NCI-H2081 treated with DMSO at 0.1 percent for 48 hours (cell line): ENCODE data around the gene PPP1R12B.
"Not testable (repeated sequence)": the region's sequence is repeated elsewhere in the genome, so short reads cannot be mapped to it uniquely, and the experiment has no call there.

Experiments
- DNase-seq: peaks from one replicate; lab custom pipeline; 2025; lab: John Stamatoyannopoulos, UW

Gene PPP1R12B

GRCh38 chr1:202585590-202585933, 237.1 kb downstream of the PPP1R12B start:
- DNase-seq = no peak

- no peak for DNase-seq
These were observed 237.7 kb downstream of the PPP1R12B start for GRCh38 chr1:202586018-202586821.

- no peak for DNase-seq
These were observed 238.4 kb downstream of the PPP1R12B start for GRCh38 chr1:202586871-202587270.

- DNase-seq = no peak
These were observed 239.5 kb downstream of the PPP1R12B start for GRCh38 chr1:202587859-202588485.

GRCh38 chr1:202588503-202589189, 240.1 kb downstream of the PPP1R12B start:
- DNase-seq = no peak

- DNase-seq = no peak
These were observed 240.9 kb downstream of the PPP1R12B start for GRCh38 chr1:202589190-202589930.

- no peak for DNase-seq
These were observed 241.6 kb downstream of the PPP1R12B start for GRCh38 chr1:202590126-202590525.

- DNase-seq = no peak
These were observed 242.5 kb downstream of the PPP1R12B start for GRCh38 chr1:202590975-202591411.

GRCh38 chr1:202591515-202591914, 243.0 kb downstream of the PPP1R12B start:
- DNase-seq = no peak

- no peak for DNase-seq
These were observed 243.6 kb downstream of the PPP1R12B start for GRCh38 chr1:202592146-202592545.

GRCh38 chr1:202593845-202594244, 245.3 kb downstream of the PPP1R12B start:
- no peak for DNase-seq

GRCh38 chr1:202596638-202597037, 248.1 kb downstream of the PPP1R12B start:
- DNase-seq = no peak

GRCh38 chr1:202597090-202597761, 248.7 kb downstream of the PPP1R12B start:
- DNase-seq = no peak

GRCh38 chr1:202599669-202600431, 251.4 kb downstream of the PPP1R12B start:
- DNase-seq = no peak

GRCh38 chr1:202600432-202601041, 252.0 kb downstream of the PPP1R12B start:
- no peak for DNase-seq

- DNase-seq = no peak
These were observed 254.9 kb downstream of the PPP1R12B start for GRCh38 chr1:202603435-202603834.

- no peak for DNase-seq
These were observed 257.0 kb downstream of the PPP1R12B start for GRCh38 chr1:202605515-202605914.

- not testable (repeated sequence) for DNase-seq
These were observed 263.5 kb downstream of the PPP1R12B start for GRCh38 chr1:202612036-202612435.

- no peak for DNase-seq
These were observed 265.1 kb downstream of the PPP1R12B start for GRCh38 chr1:202613571-202613970.
